ENCODE data around the gene BTBD16. TPM values are rescaled to one million over a fixed set of nuclear protein-coding genes. Genes with fewer than 3 reads are reported as not detected.
A peak's percentile ranks its signal among the peaks of the same experiment; 100 is the strongest.

Gene BTBD16
- total RNA-seq, 1 donor from 2014 or later = not detected

DNA sequence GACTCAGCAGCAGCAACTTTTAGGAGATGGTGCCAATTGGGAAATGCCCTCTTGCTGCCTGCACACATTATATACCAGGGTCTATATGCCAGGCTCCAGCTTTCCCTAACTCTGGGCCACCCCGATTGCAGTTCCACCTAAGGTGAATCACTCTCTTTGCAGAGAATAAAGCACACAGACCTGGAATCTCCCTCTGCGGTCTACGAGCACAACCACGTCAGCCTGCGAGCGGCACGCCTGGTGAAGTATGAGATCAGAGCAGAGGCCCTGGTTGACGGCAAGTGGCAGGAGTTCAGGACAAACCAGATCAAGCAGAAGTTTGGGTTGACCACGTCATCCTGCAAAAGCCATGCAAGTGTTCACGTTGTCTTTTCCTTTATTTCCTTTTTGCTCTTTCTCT, 65.2 kb downstream of the BTBD16 start:
- Mint-ChIP-seq H3K4me3 (no peak overlapping the region), H3K9me3 (no peaks in the 10 kb centered on the region), H3K27ac (no peak overlapping the region), H3K27me3 (peaks cover 4% of the 10 kb centered on the region), H3K4me1 (no peaks in the 10 kb centered on the region), H3K36me3 (ENCODE audit: low read depth) (no peaks in the 10 kb centered on the region)
- intact Hi-C loops (cut with micrococcal nuclease) = no loop called here
- no peak for DNase-seq

DNA sequence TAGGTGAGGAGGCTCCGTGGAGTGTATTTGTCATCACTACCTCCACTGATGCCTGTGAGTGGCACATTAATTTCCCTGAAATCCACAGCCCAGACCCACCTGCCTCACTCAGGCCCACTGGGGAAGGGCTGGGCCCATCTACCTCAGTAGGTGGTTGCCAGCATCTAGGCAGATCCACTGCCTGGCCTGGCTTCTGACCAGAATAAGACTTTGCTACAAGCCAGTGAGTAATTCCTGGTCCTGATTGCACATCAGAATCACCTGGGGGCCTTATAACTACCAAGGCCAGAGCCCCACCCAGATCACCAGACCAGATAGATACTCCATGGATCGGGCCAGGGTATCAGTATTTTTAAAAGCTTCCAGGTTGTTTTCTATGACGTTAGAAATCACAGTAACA, 65.9 kb downstream of the BTBD16 start:
- no peak overlapping the region for H3K27ac Mint-ChIP-seq
- peaks cover 3% of the 10 kb centered on the region for H3K27me3 Mint-ChIP-seq
- H3K4me3 Mint-ChIP-seq = no peak overlapping the region
- no peaks in the 10 kb centered on the region for H3K4me1 Mint-ChIP-seq
- intact Hi-C loops (cut with micrococcal nuclease) = no loop called here
- no peaks in the 10 kb centered on the region for H3K36me3 Mint-ChIP-seq (ENCODE audit: low read depth)
- no peak for DNase-seq
- H3K9me3 Mint-ChIP-seq = no peaks in the 10 kb centered on the region

DNA sequence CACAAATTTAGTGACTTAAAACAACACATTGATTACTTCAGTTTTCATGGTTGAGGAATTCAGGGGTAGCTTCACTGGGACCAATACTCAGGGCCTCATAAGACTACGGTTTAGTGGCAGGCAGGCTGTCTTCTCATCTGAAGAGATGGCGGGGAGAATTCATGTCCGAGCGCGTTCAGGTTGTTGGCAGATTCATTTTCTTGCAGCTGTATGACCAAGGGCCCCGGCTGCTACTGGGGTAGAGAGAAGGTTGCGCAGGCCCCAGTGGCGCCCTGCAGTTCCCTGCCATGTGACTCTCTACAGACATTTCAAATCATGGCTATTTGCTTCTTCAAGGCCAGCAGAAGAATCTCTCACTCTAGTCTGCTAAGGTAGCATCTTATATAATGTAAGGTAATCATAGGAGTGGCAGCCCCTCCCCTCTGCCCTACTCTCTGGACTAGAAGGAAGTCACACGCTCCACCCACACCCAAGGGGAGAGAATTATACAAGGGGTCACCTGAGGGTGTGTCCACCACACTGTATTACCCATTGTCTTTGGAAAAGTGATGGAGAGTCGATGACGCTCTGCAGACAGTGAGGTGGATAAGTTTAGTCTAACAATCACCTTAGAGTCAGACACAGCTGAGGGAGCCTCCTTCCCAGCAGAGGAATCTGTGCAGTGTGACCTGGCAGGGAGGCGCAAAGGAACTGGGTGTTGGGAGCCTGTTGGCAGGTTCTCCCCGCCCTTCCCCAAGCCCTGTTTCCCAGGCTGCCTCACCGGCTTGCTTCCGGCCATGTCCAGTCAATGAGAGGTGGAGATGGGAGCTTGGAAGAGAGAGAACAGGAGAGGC, 67.7 kb downstream of the BTBD16 start:
- Mint-ChIP-seq H3K4me1 (no peaks in the 10 kb centered on the region), H3K36me3 (ENCODE audit: low read depth) (no peaks in the 10 kb centered on the region), H3K4me3 (no peak overlapping the region), H3K27ac (no peak overlapping the region), H3K27me3 (peaks cover 1% of the 10 kb centered on the region), H3K9me3 (no peaks in the 10 kb centered on the region)
- intact Hi-C loops (cut with micrococcal nuclease) = no loop called here
- DNase-seq = no peak

DNA sequence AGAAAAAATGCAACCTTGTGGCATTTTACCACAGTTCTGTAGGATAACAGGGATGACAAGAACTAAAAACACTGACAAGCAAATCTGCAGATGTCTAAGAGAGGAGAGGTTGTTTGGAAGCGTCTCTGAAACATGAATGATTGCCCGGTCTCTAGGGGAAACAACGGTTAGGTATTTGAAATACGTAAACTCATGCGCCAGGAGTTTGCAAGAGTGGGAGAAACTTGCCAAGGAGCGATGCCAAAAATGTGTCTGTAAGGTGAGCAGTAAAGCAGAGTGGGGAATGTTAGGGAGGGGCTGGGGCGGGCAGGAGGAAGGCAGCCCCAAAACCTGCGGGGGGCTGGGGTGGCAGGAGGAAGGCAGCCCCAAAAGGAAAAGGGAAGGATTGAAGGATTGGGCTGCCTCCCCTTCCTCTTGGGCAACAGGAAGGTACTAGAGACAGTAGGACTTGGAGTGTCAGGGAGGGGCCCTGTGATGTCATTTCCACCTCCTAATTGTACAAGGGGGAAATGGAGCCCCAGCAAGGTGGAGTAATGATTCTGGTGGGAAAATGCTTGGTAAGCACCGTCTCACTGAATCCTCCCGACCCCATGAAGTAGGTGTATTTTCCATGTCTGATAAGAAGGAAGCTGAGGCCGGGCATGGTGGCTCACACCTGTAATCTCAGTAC, 70.2 kb downstream of the BTBD16 start:
- intact Hi-C loops (cut with micrococcal nuclease) = no loop called here
- DNase-seq = no peak
- Mint-ChIP-seq H3K4me1 (no peaks in the 10 kb centered on the region), H3K9me3 (no peaks in the 10 kb centered on the region), H3K4me3 (no peak overlapping the region), H3K36me3 (ENCODE audit: low read depth) (no peaks in the 10 kb centered on the region), H3K27me3 (peaks cover 5% of the 10 kb centered on the region), H3K27ac (no peak overlapping the region)

DNA sequence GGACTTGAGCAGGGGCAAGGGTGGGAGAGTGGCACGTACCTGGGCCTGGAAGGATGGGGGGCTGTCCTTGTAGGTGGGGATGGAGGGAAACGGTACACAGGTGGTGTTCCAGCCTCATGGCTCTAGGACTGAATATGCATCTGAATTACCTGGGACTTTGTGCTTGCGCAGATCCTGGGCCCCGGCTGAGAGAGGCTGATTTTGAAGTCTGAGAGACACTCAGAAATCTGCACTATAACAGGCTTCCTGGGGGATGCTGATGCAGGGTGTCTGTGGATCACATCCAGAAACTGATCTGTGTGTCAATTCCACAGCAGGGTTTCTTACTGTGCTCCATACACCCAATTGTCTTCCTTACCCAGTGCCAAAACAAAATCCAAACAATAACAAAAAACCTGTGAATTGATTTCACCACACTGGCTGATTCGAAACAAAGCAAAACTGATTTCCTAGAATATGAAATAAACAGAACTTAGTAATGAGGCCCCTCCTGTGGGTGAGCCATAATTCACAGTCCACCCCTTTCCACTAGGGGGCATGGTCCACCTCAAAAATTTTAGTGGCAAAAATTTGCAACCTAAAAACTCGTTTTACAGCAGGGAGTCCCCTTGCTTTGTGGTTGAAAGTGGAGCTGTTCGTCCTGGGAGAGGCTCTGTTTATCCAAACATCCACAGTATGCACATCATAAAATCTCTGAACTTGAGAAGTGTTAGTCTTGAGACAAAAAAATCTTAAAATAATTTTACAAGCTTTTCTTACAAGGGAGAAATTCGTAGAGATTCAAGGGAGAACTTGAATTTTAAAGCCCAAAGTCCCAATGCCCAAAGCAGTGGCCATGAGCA, 71.4 kb downstream of the BTBD16 start:
- DNase-seq = peak; percentile 83
- no peak overlapping the region for H3K4me3 Mint-ChIP-seq
- intact Hi-C loops (cut with micrococcal nuclease) = loop anchor here (1.0 to 2.0 kb wide), 3 partner anchors 44 to 222 kb away; no protein-coding TSS in a partner anchor
- H3K27ac Mint-ChIP-seq = no peak overlapping the region
- H3K36me3 Mint-ChIP-seq (ENCODE audit: low read depth) = no peaks in the 10 kb centered on the region
- peaks cover 5% of the 10 kb centered on the region for H3K27me3 Mint-ChIP-seq
- no peaks in the 10 kb centered on the region for H3K4me1 Mint-ChIP-seq
- H3K9me3 Mint-ChIP-seq = no peaks in the 10 kb centered on the region

DNA sequence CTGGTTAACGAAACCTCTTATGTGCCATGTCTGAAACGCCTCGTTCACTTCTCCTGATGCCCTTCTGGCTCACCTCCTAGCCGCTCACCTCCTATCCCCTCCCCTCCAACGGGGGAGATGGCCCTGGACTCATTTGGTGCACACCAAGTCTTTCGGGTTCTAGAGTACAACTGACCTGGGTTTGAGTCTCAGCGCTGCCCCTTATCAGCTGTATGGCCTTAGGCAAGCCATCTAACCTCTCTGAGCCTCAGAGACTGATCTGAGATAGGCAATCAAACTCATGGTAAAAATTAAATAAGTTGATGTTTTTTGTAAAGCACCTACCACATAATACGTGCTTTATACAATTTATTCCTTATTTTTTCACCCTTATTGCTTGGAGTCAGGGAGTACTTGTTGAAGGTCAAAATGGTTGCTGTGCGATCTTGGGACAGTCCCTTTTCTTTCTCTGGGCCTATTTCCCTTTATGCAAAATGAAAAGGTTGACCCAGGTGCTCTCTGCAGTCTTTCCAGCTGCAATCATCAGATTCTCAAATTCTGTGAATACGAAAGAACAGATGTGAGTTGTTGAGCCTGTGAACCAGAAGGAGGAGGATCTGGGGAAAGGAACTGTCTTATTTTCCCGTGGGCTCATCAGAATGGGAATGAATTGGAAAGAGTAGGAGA, 72.2 kb downstream of the BTBD16 start:
- no peaks in the 10 kb centered on the region for H3K9me3 Mint-ChIP-seq
- H3K4me3 Mint-ChIP-seq = no peak overlapping the region
- no peak for DNase-seq
- intact Hi-C loops (cut with micrococcal nuclease) = loop anchor here (2.0 kb wide), 2 partner anchors 44 to 222 kb away; no protein-coding TSS in a partner anchor
- no peaks in the 10 kb centered on the region for H3K4me1 Mint-ChIP-seq
- H3K27me3 Mint-ChIP-seq = peaks cover 6% of the 10 kb centered on the region
- H3K36me3 Mint-ChIP-seq (ENCODE audit: low read depth) = no peaks in the 10 kb centered on the region
- H3K27ac Mint-ChIP-seq = no peak overlapping the region

DNA sequence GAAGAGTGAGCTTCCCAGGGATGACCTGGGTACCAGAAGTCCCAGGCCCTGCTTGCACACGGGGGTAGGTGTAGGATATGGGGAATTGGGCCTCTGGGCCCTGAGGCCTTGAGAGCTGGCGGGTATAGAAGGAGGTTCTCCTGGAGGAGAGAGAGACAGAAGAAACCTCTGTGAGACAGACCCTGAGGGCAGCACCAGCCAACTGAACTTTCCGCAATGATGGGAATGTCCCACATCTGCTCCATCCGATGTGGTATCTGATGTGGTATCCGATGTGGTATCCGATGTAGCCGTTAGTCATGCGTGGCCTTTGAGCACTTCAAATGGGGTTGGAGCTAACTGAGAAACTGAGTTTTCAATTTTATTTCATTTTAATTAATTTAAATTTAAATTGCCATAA, 72.8 kb downstream of the BTBD16 start:
- Mint-ChIP-seq H3K4me3 (no peak overlapping the region), H3K27me3 (peaks cover 6% of the 10 kb centered on the region), H3K36me3 (ENCODE audit: low read depth) (no peaks in the 10 kb centered on the region), H3K27ac (no peak overlapping the region), H3K4me1 (no peaks in the 10 kb centered on the region), H3K9me3 (no peaks in the 10 kb centered on the region)
- no peak for DNase-seq
- intact Hi-C loops (cut with micrococcal nuclease) = loop anchor here (2.0 kb wide), 2 partner anchors 45 to 221 kb away; no protein-coding TSS in a partner anchor

DNA sequence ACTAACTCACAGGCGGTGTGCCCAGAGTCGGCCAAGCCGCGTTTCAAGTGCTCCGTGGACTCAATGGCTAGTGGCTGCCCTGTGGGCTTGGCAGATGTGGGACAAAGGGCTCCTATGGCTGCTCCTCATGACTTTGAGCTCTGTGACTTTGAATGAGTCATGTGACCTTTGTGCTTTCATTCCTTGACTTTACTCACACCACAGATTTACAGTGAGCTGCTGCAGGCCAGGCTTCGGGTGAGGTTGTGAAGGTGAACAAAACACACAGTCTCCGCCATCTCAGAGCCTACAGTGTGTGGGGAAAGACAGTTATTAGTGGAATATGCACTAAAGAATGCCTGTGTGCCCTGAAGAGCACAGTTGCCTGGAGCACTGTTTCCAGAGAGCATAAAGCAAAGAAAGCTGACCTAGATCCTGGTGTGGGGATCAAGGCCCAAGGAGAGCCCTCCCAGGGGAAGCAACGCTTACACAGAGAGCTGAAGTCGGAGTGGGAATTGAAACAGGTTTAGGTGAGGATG, 73.7 kb downstream of the BTBD16 start:
- H3K27me3 Mint-ChIP-seq = peaks cover 6% of the 10 kb centered on the region
- no peaks in the 10 kb centered on the region for H3K9me3 Mint-ChIP-seq
- H3K4me3 Mint-ChIP-seq = no peak overlapping the region
- intact Hi-C loops (cut with micrococcal nuclease) = no loop called here
- no peak for DNase-seq
- H3K4me1 Mint-ChIP-seq = no peaks in the 10 kb centered on the region
- no peak overlapping the region for H3K27ac Mint-ChIP-seq
- no peaks in the 10 kb centered on the region for H3K36me3 Mint-ChIP-seq (ENCODE audit: low read depth)

DNA sequence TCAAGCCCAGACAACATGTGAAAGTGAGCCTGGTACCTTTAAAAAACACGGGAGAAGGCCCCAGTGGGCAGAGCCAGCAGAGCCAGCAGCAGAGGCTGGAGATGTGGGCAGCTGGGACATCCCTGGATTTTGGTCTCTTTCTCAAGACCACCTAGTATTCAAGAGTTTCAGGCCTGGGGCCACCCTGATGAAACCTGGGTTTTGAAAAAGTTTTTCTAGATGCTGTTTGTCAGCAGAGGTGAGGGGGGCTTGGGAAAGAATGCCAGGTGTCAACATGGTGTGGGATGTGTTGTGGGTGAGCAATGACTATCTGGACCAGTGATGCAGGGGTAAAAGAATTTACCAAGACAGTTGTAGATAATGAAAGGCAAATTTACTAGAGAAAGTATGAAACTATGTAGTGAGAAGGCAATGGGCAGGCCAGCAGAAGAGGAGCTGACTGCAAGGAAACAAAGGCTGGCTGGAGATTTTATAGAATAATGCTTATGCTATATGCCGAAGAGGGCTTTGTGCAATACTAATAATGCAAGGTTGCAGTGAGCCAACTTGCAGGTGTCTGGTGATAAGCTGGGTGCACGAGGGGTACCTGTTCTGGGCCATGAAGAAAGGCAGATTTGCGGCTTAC, 75.3 kb downstream of the BTBD16 start:
- H3K4me1 Mint-ChIP-seq = no peaks in the 10 kb centered on the region
- H3K4me3 Mint-ChIP-seq = no peak overlapping the region
- no peaks in the 10 kb centered on the region for H3K9me3 Mint-ChIP-seq
- H3K27me3 Mint-ChIP-seq = peaks cover 6% of the 10 kb centered on the region
- DNase-seq = no peak
- H3K36me3 Mint-ChIP-seq (ENCODE audit: low read depth) = no peaks in the 10 kb centered on the region
- no peak overlapping the region for H3K27ac Mint-ChIP-seq
- intact Hi-C loops (cut with micrococcal nuclease) = no loop called here

DNA sequence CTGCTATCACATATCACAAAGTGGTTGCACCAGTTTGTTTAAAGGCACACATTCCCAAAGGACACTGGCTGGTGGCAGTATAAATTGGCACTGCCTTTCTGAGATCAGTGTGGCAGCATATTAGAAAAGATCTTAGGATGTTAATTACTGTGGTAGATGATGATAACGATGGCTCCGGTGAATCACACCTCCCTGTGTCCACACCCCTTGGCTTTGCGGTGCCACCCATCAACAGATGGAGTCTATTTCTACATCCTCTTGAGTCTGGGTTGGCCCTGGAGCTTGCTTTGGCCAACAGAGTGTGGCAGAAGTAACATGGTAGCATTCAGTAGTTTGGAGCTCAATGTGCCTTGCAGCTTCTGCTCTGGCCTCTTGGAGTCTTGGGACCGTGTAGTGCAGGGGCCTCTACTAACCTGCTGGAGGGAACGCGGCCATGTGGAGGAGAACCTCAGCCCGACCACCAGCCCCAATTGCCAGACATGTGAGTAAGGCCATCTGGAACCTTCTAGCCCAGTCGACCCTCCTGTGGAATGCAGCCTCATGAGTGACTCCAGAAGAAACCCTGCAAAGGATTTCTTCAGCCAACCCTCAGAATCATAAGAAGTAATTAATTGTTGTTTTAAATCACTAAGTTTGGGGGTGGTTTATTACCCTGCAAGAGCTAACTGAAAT, 76.2 kb downstream of the BTBD16 start:
- intact Hi-C loops (cut with micrococcal nuclease) = no loop called here
- Mint-ChIP-seq H3K4me3 (no peak overlapping the region), H3K36me3 (ENCODE audit: low read depth) (no peaks in the 10 kb centered on the region), H3K27ac (no peak overlapping the region), H3K27me3 (peaks cover 6% of the 10 kb centered on the region), H3K9me3 (no peaks in the 10 kb centered on the region), H3K4me1 (no peaks in the 10 kb centered on the region)
- DNase-seq = no peak

DNA sequence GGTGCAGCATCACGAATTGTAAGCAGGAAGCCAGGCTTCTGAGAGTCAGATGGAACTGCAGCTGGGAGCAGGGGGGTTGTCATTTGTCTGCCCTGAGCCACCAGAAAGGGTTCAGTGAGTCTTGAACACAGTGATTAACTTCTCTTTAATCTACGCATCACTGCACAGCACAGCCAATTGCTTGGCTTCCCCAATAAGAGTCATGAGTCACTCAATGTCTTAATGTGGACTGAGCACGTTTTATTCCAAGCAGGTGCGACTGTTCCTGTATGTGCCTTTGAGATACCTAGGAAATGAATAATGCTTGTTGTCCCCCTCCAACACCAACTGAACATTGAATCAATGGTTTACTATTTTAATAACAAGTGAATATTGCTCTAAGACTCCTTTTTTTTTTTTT, 77.4 kb downstream of the BTBD16 start:
- Mint-ChIP-seq H3K4me3 (no peak overlapping the region), H3K27me3 (peaks cover 8% of the 10 kb centered on the region), H3K27ac (no peak overlapping the region), H3K36me3 (ENCODE audit: low read depth) (no peaks in the 10 kb centered on the region), H3K9me3 (no peaks in the 10 kb centered on the region), H3K4me1 (no peaks in the 10 kb centered on the region)
- intact Hi-C loops (cut with micrococcal nuclease) = no loop called here
- no peak for DNase-seq

DNA sequence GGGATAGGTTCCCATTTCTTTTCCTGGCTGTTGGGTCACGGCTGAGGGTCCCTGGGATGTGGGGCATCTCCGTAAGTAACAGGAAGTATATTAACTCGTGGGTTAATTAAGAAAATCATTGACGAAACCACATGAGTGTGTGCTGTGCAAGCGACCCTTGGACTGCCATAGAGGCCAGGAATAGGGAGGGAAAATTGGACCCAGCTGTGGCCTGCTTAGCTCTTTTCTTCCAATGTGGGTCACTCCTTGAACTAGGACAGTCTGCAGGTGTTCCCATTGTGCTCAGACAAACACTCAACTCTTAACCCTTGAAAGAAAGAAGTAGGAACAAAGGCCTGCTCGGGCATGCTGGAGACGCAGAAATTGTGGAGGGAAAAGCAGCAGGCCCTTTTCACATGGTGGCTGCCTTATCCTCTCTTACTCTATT, 77.9 kb downstream of the BTBD16 start:
- Mint-ChIP-seq H3K9me3 (no peaks in the 10 kb centered on the region), H3K36me3 (ENCODE audit: low read depth) (no peaks in the 10 kb centered on the region), H3K4me1 (no peaks in the 10 kb centered on the region), H3K27ac (no peak overlapping the region), H3K27me3 (peaks cover 10% of the 10 kb centered on the region), H3K4me3 (no peak overlapping the region)
- intact Hi-C loops (cut with micrococcal nuclease) = no loop called here
- DNase-seq = no peak
